Measurements from ENCODE around the gene BCL11A. TPM values are rescaled to one million over a fixed set of nuclear protein-coding genes. Genes with fewer than 3 reads are reported as not detected.

The BCL11A gene
- polyA plus RNA-seq, 1 donor from 2014 or later, result 44.0 TPM

GRCh38 chr2:60505240-60505879 is 48.1 kb downstream of the BCL11A start:
- H3K9ac ChIP-seq (ENCODE audit: low read length), result no peak overlapping the region
- H3K36me3 ChIP-seq (ENCODE audit: insufficient read depth, low read length), result no peaks in the 10 kb centered on the region
- no peak overlapping the region for H3K4me3 ChIP-seq (ENCODE audit: low read length)
- no peaks in the 10 kb centered on the region for H3K27me3 ChIP-seq (ENCODE audit: insufficient read depth, low read depth, low read length)
- TF ChIP-seq MXI1 (conservative IDR thresholded peaks at IDR 0.05; ENCODE audit: poor library complexity, severe bottlenecking) (no peak), SMC3 (conservative IDR thresholded peaks at IDR 0.05; ENCODE audit: poor library complexity) (no peak), RAD21 (conservative IDR thresholded peaks at IDR 0.05) (no peak), POLR2AphosphoS5 (IDR thresholded peaks at IDR 0.05) (no peak), EP300 (conservative IDR thresholded peaks at IDR 0.05; ENCODE audit: poor library complexity, severe bottlenecking) (no peak), REST (IDR thresholded peaks at IDR 0.05; ENCODE audit: borderline replicate concordance) (no peak)
- H3K9me3 ChIP-seq (ENCODE audit: low read length), result no peaks in the 10 kb centered on the region
- peaks cover 92% of the 10 kb centered on the region for H3K79me2 ChIP-seq (replicated peaks; ENCODE audit: insufficient read depth, low read length)
- H3K9me2 ChIP-seq (ENCODE audit: insufficient read depth, low read length), result no peaks in the 10 kb centered on the region
- no peak overlapping the region for H2AFZ ChIP-seq (ENCODE audit: low read depth, low read length)
- H3K4me2 ChIP-seq (ENCODE audit: low read length), result no peak overlapping the region
- no peaks in the 10 kb centered on the region for H4K20me1 ChIP-seq (ENCODE audit: insufficient read depth)
- H3F3A ChIP-seq (ENCODE audit: insufficient read depth, low read length, poor library complexity, severe bottlenecking), result no peaks in the 10 kb centered on the region
- no peak overlapping the region for H3K27ac ChIP-seq (ENCODE audit: low read length)

GRCh38 chr2:60504049-60504448 is 49.4 kb downstream of the BCL11A start:
- Histone ChIP-seq H3K79me2 (replicated peaks; ENCODE audit: insufficient read depth, low read length) (peaks cover 92% of the 10 kb centered on the region), H3K27ac (ENCODE audit: low read length) (no peak overlapping the region), H3K9me2 (ENCODE audit: insufficient read depth, low read length) (no peaks in the 10 kb centered on the region), H3K4me2 (ENCODE audit: low read length) (no peak overlapping the region), H3K9ac (ENCODE audit: low read length) (no peak overlapping the region), H3K27me3 (ENCODE audit: insufficient read depth, low read depth, low read length) (no peaks in the 10 kb centered on the region), H3K4me3 (ENCODE audit: low read length) (no peak overlapping the region), H3K9me3 (ENCODE audit: low read length) (no peaks in the 10 kb centered on the region), H2AFZ (ENCODE audit: low read depth, low read length) (no peak overlapping the region), H3K36me3 (ENCODE audit: insufficient read depth, low read length) (no peaks in the 10 kb centered on the region), H4K20me1 (ENCODE audit: insufficient read depth) (no peaks in the 10 kb centered on the region), H3F3A (ENCODE audit: insufficient read depth, low read length, poor library complexity, severe bottlenecking) (no peaks in the 10 kb centered on the region)
- TF ChIP-seq RAD21 (conservative IDR thresholded peaks at IDR 0.05) (no peak), EP300 (conservative IDR thresholded peaks at IDR 0.05; ENCODE audit: poor library complexity, severe bottlenecking) (no peak), POLR2AphosphoS5 (IDR thresholded peaks at IDR 0.05) (no peak), CTCF (IDR thresholded peaks at IDR 0.05; ENCODE audit: poor library complexity, severe bottlenecking) (no peak), EZH2 (IDR thresholded peaks at IDR 0.05; ENCODE audit: borderline replicate concordance, insufficient read depth, low read length, poor library complexity, severe bottlenecking) (no peak), SMC3 (conservative IDR thresholded peaks at IDR 0.05; ENCODE audit: poor library complexity) (no peak), MXI1 (conservative IDR thresholded peaks at IDR 0.05; ENCODE audit: poor library complexity, severe bottlenecking) (no peak), TAF1 (IDR thresholded peaks at IDR 0.05; ENCODE audit: low read depth) (no peak)
